HG03066 (cell line): ENCODE measurements around the gene NAGK.
"Not testable (repeated sequence)": the region's sequence is repeated elsewhere in the genome, so short reads cannot be mapped to it uniquely, and the experiment has no call there.

Experiments used
- ATAC-seq: cut with Tn5 transposase; IDR thresholded peaks from one replicate; pipeline ENCODE4 v1.9.1; 2021; ENCODE audit warnings: low read depth; ENCODE audit not compliant: unreplicated experiment

The NAGK gene

GRCh38 chr2:71067567-71068217 lies 756 bp upstream of the NAGK start:
- ATAC-seq, result peak; percentile 0

GRCh38 chr2:71069376-71069775 lies 928 bp downstream of the NAGK start:
- ATAC-seq, result no peak

GRCh38 chr2:71070294-71071093 lies 2.0 kb downstream of the NAGK start:
- ATAC-seq, result no peak

GRCh38 chr2:71071681-71072398 lies 3.4 kb downstream of the NAGK start:
- peak; percentile 43 for ATAC-seq

GRCh38 chr2:71072492-71072891 lies 4.0 kb downstream of the NAGK start:
- ATAC-seq, result no peak

GRCh38 chr2:71073475-71073874 lies 5.0 kb downstream of the NAGK start:
- no peak for ATAC-seq

GRCh38 chr2:71074893-71075395 lies 6.5 kb downstream of the NAGK start:
- ATAC-seq, result no peak

- ATAC-seq, result no peak
Observed at GRCh38 chr2:71078624-71079023, 10.2 kb downstream of the NAGK start.

GRCh38 chr2:71082402-71083252 lies 14.2 kb downstream of the NAGK start:
- peak; percentile 61 for ATAC-seq

- ATAC-seq, result not testable (repeated sequence)
Observed at GRCh38 chr2:71083297-71083696, 14.8 kb downstream of the NAGK start.

GRCh38 chr2:71083752-71084312 lies 15.4 kb downstream of the NAGK start:
- not testable (repeated sequence) for ATAC-seq

GRCh38 chr2:71085325-71086003 lies 17.0 kb downstream of the NAGK start:
- ATAC-seq, result not testable (repeated sequence)

- not testable (repeated sequence) for ATAC-seq
Observed at GRCh38 chr2:71089475-71089874, 21.0 kb downstream of the NAGK start.

GRCh38 chr2:71091808-71092207 lies 23.4 kb downstream of the NAGK start:
- ATAC-seq, result not testable (repeated sequence)

GRCh38 chr2:71092491-71093260 lies 24.2 kb downstream of the NAGK start:
- not testable (repeated sequence) for ATAC-seq

GRCh38 chr2:71100195-71100964 lies 31.9 kb downstream of the NAGK start:
- ATAC-seq, result no peak

GRCh38 chr2:71101656-71102055 lies 33.2 kb downstream of the NAGK start:
- no peak for ATAC-seq
